HG02943 (cell line): ENCODE measurements around the gene MYL10.
"Not testable (repeated sequence)": the region's sequence is repeated elsewhere in the genome, so short reads cannot be mapped to it uniquely, and the experiment has no call there.

ENCODE experiments used
- ATAC-seq: cut with Tn5 transposase; IDR thresholded peaks from one replicate; pipeline ENCODE4 v1.9.1; 2021; ENCODE audit warnings: mild to moderate bottlenecking, low read depth, moderate library complexity; ENCODE audit not compliant: unreplicated experiment

The MYL10 gene

GRCh38 chr7:101620991-101621390 is 8.1 kb downstream of the MYL10 start:
- ATAC-seq: no peak

- no peak for ATAC-seq
Observed at GRCh38 chr7:101620395-101620794, 8.7 kb downstream of the MYL10 start.

GRCh38 chr7:101618916-101619315 is 10.2 kb downstream of the MYL10 start:
- ATAC-seq: no peak

- no peak for ATAC-seq
Observed at GRCh38 chr7:101618207-101618839, 10.8 kb downstream of the MYL10 start.

- no peak for ATAC-seq
Observed at GRCh38 chr7:101617451-101618206, 11.5 kb downstream of the MYL10 start.

GRCh38 chr7:101615446-101615845 is 13.7 kb downstream of the MYL10 start:
- no peak for ATAC-seq

GRCh38 chr7:101614939-101615302 is 14.2 kb downstream of the MYL10 start:
- no peak for ATAC-seq

GRCh38 chr7:101614098-101614938 is 14.8 kb downstream of the MYL10 start:
- no peak for ATAC-seq

GRCh38 chr7:101612885-101613515 is 16.1 kb downstream of the MYL10 start:
- ATAC-seq: no peak

- ATAC-seq: no peak
Observed at GRCh38 chr7:101608772-101609713, 20.1 kb downstream of the MYL10 start.

GRCh38 chr7:101606498-101606923 is 22.6 kb downstream of the MYL10 start:
- ATAC-seq: no peak

GRCh38 chr7:101605611-101606497 is 23.2 kb downstream of the MYL10 start:
- no peak for ATAC-seq

- ATAC-seq: not testable (repeated sequence)
Observed at GRCh38 chr7:101604934-101605332, 24.2 kb downstream of the MYL10 start.

GRCh38 chr7:101604331-101604933 is 24.7 kb downstream of the MYL10 start:
- no peak for ATAC-seq

GRCh38 chr7:101602484-101603241 is 26.4 kb downstream of the MYL10 start:
- ATAC-seq: no peak

GRCh38 chr7:101602082-101602481 is 27.0 kb downstream of the MYL10 start:
- no peak for ATAC-seq

- ATAC-seq: no peak
Observed at GRCh38 chr7:101599787-101600186, 29.3 kb downstream of the MYL10 start.
